NCI-H82 treated with DMSO at 0.1 percent for 48 hours (cell line): Measurements from ENCODE around the gene ASCC2.
"Not testable (repeated sequence)": the region's sequence is repeated elsewhere in the genome, so short reads cannot be mapped to it uniquely, and the experiment has no call there.

Experiments
- DNase-seq: peaks from one replicate; lab custom pipeline; 2025; ENCODE audit not compliant: unreplicated experiment; lab: John Stamatoyannopoulos, UW

Gene ASCC2

DNA sequence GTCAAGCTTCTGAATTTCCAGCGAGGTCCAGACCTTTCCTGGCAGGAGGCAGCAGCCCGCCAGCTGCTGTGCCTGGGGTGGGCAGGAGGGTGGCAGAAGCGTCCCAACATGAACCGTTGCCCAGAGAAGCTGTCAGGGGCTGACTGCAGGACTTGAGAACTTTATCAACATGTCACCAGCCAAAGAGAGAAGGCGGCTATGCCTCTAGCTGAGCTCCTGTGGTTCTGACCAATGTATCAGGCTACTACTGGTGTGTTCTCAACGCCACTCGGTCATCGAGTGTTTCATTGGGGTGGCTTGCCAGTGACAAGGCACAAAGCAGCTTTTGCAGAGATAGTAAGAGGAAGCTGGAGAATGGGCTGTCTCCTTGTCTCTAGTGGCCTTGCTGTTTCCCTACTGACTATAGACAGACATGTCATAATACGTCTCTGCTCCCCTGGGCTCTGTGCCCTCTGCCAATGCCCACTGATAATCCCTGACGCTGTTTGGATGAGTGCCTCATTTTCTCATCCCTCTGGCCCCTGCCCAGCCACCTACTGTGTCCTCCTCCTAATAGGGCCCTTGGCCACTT is 17.6 kb upstream of the ASCC2 start:
- no peak for DNase-seq

DNA sequence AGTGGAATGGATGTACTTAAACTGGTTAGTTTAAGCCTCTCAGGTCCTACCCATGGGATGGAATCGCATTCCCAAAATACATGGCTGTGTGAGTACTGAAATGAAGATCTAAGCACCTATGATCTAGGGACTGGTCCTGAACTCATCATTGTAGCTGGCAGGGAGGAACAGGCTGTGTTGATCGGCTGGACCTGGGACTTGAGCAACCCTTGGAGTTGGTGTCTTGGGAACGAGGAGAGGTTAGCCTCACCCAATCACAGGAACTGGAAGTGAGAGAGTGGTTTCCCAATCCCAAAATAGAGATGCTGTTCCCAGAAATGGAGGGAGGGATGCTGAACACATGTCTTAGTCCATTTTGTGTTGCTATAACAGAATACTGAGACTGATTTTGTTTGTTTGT is 16.4 kb upstream of the ASCC2 start:
- DNase-seq, result no peak

DNA sequence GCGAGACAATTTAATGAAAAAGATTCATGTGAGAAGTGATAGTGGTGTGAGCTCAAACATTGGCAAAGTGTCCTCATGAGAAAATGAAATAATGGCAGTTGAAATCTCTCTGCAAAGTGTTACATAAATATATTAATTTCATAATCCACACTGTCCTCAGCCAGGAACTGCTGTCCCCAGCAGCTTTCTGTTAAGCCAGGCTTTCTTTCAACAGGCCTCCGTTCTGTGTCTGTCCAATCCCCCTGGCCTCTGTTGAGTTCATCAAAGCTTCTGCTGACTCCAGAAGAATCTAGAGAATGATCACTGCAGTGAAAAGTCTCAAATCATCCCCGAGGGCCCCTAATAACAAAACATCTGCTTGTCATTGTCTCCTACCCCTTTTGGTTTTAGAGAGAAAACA is 10.0 kb upstream of the ASCC2 start:
- no peak for DNase-seq

DNA sequence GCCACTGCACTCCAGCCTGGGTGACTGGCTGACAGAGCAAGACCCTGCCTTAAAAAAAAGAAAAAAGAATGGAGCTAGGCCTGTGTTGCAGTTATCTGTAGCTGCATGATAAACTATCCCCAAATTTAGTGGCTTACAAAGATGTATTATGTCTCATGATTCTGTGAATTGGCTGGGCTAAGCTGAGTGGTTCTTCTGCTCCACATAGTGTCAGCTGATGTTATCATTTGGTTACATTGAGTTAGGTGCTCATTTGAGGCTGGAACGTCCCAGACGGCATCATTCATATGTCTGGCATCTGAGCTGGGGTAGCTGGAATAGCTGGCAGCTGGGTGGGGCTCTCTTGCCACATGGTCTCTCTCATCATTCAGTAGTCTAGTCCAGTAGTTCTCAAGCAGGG is 8.2 kb upstream of the ASCC2 start:
- no peak for DNase-seq

DNA sequence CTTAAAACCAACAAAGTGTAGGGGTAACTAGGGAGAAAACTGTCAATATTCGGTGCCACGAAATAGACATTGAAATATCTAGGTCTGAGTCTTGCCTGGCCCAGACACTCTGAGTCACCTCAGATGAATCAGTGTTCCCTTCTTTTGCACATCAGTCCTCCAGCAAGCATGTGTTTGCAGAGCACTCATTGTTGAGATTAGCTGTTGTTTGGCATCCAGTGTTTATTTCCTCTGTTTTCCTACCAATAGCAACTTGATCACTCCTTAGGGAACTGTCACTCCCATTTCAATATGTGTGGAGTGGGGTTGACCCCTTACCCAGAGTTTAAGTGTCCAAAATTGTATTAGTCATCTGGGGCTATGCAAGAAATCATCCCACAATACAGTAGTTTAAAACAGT is 4.7 kb upstream of the ASCC2 start:
- no peak for DNase-seq

DNA sequence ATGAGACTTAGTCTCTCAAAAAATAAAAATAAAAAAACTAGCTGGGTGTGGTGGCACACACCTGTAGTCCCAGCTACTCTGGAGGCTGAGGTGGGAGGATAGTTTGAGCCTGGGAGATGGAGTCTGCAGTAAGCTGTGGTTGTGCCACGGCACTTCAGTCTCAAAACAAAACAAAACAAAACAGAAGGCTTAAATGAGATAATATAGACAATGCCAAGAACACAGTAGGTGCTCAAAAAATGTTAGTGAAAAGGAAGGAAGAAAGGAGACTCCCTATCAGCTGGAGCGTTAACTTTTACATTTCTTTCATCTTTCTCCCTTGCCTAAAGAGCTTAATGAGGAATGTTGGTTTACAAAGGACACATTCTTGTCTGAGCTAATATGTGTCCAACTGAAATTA is 4.1 kb upstream of the ASCC2 start:
- DNase-seq, result no peak

DNA sequence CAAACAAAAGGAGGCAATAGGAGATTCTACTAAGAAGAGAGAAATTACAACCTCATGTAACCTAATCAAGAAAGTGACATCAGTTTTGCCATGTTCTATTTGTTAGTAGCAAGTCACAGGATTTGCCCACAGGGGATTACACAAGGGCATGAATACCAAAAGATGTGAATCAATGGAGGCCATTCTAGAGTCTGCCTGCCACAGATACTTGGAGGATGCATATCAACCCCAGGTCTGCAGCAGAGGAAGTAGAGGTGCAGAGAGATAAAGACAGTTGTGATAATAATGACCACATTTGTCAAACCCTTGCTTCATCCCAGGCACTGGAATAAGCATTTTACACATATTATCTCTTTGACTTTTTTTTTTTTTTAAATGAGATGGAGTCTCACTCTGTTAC is 2.4 kb upstream of the ASCC2 start:
- DNase-seq, result no peak

DNA sequence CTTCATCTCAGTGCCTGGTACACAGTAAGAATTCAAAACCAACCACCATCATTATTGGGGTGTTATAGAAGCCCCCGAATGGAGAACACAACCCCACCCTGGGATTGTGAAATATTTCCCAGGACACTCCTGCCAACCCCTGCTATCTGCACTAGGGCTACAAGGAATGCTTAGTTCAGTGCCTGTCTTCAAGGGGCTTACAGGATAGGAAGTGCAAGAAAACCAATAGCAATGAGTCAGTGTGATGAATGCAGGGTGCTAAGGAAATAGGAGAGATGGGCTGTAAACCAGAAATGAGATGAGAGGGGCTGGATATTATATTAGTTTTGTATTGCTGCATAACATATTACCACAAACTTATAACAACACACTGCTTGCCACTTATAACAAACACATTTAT is 965 bp upstream of the ASCC2 start:
- DNase-seq, result no peak

DNA sequence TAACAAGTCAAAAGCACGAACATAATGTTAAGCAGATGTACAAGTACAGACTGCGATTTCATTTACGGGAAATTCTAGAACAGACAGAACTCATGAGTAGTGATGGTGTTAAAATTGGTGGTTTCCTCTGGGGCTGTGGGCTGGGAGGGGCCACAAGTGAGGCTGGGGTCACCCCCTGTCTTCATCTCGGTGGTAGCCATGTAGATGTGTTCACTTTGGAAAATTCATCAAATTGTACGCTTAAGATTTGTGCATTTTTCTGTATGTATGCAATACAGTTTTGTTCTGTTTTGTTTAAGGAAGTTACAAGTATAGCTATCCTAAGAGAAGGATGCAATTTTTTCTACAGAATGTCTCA is 504 bp upstream of the ASCC2 start:
- no peak for DNase-seq

DNA sequence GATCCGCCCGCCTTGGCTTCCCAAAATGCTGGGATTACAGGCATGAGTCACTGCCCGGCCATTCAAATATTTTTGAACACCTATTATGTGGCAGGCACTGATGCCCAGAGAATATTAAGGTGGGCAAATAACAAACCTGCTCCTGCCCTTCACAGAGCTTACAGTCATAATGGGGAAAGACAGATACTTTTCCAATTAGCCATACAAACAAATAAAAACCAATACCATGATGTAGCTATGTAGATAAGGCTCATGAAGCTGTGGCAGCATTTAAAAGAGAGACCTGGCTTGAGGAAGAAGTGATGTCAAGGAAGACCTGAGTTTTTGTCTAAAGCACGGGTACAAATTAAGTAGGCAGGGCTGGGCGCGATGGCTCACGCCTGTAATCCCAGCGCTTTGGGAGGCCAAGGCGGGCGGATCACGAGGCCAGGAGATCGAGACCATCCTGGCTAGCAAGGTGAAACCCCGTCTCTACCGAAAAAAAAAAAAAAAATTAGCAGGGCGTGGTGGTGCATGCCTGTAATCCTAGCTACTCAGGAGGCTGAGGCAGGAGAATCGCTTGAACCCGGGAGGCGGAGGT is 1.2 kb downstream of the ASCC2 start:
- not testable (repeated sequence) for DNase-seq

DNA sequence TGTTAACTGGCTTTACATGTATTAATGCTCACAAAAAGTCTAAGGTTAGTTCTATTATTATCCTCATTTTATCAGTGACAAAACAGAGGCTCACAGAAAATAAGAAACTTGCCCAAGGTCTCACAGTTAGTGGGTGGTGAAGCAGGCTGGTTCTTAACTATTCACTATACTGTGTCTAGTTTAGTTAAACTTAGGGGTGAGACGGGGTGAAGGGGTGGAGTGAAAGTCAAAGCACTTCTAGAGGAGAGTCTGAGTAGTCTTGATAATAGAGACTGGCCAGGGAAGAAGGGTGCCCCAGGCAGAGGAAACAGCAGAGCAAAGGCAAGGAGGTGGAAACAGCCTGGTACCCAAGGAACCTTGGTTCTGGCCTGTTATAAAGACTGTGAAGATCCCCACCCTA is 4.0 kb downstream of the ASCC2 start:
- no peak for DNase-seq

DNA sequence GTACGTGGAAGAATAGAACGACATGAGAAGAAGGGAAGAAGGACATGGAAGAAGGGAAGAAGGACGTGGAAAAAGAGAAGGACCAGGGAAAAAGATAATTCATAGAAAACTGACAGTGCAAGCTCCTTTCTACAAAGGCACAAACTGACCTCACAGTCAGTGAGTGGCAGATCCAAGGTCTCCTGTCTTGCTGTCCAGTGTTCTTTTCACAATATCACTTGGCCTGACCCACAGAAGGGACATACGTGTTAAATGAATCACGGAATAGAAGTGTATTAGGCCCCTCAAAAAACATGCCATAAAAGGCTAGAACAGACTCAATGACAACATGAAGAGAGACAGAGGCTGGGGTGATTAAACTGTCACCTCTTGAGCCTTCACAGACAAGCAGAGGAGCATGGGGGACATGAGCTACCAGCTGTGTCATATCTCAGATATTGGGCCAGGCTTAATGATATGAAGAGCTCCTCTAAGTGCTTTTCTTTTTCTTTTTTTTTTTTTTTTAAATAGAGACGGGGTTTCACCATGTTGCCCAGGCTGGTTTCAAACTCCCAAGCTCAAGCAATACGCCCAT is 4.6 kb downstream of the ASCC2 start:
- no peak for DNase-seq

DNA sequence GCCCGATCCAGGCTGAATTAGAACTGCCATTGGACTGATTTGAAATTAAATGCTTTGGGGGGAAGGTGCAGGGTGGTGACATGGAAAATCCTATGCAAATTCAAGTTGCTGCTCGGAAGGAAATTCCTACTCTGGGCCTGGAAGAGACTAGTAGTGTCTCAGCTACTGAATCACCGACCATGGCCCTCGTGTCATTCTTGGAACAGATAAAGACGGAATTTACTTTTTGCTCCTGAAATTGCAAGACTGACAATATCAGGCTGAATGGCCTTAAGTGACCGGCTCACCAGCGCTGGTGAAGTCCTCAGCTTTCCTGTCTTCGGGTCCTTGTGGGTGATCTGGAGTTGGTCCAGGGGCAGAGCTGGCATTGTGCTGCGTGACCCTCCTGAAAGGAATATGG is 6.1 kb downstream of the ASCC2 start:
- DNase-seq, result no peak

DNA sequence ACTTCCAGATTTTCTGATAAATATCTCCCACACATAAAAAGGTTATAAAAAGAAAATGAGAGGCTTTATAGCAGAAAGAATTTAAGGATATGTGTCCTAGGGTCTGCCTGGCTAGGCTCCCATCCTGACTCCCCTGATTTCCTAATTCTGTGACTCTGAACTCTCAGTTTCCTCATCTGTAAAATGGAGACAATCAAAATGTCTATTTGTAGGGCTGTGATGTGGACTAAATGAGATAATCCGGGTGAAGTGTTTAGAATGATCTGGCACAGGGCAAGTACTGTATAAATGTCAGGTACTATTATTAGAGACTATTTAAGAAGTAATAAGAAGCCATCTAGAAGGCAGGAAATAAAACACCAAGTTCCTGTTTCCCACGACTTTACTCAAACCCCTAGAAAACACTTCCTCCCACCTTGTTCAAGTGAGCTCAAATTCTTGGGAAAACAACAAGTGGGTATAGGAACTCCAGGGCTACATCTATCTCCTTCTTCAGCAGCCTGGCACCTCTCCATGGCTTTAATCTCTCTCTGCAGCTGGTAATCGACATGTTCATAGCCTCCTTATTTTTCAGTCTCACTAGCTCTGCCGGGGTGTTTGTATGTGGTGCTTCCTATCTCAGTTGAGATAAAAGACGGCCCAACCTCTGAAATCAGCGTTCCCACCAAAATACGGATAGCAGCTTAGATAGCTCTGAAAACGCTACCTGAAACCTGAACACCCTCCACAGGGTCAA is 6.7 kb downstream of the ASCC2 start:
- no peak for DNase-seq

DNA sequence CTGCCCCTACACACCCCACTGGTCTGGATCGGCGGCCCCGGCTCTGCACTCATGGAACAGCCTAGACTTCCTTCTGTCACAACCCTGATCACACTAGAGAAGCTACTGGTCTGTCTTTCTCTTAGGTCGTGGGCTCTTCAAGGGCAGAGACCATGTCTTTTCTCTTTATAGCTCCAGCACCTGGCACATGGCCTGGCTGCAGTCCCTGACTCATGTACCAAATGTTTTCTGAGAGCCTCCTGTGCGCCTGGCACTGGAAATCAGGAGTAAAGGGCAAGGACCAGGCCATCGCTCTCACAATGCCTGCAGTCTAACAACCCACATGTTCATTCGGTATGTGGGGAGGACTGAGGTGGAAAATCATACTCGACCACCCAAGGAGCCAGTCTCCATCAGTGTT is 7.5 kb downstream of the ASCC2 start:
- DNase-seq, result no peak

DNA sequence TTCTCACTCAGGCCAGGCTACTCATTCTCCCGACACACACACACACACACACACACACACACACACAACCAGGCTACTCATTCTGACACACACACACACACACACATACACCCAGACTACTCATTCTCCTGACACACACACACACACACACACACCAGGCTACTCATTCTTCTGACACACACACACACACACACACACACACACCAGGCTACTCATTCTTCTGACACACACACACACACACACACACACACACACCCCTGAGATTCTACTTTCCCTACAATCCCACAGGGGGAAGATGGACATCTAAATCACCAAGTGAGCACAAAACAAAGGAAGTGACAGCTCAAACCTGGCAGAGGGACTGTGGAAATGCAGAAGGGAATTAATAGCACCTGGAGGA is 10.3 kb downstream of the ASCC2 start:
- DNase-seq, result not testable (repeated sequence)

DNA sequence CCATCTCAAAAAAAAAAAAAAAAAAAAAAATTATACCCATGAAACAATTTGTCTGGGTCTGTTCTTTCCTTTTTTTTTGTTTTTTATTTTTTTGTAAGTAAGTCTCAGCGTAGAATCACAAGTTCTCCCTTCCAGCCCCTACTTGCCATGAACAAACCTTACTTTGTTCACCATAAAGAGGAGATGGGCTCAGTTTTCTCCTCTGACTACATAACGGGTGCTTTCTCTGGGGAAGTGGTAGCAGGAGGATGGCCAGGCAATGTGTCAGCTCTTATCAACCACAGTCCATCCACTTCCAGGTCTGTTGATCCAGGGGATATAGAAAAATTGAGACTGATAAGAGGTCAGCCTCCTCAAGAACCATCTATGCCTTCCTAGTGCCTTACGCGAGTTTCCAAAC is 11.0 kb downstream of the ASCC2 start:
- DNase-seq, result no peak

DNA sequence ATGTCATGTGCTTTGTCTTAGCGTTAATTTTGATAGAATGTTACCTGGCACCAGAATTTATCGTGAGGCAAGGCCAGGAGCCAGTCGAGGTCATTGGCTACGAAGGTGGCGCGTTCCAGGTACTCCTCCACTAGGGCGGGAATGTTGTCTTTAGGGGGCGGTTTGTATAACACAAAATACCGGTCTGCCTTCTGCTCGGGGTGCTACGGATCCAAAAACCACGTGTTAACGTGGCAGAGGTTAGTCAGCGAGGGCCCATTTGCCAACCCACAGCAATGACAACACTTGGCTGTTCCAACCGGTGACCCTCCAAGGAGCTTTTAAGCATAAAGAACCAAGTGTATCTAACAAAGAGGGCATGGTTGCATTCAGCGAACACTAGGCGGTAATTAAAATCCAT is 12.5 kb downstream of the ASCC2 start:
- no peak for DNase-seq

DNA sequence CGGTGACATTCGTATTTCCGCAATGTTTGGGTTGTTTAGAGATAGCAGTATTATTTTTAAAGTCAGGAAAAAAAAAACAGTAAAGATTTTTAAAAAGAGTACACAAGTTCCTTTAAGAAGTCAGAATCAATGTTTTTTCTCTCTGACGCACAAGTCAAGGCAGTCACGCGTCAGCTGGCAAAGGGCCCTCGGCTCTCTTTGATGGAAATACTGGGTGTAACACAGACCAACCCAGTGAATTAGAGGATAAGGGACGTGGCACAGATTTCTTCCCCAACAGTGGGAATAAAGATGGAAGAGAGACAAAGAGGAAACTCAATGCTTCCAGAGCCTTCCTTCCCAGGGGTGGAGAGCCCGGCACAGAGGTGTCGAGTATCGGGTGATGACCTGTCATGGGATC is 13.4 kb downstream of the ASCC2 start:
- DNase-seq, result no peak

DNA sequence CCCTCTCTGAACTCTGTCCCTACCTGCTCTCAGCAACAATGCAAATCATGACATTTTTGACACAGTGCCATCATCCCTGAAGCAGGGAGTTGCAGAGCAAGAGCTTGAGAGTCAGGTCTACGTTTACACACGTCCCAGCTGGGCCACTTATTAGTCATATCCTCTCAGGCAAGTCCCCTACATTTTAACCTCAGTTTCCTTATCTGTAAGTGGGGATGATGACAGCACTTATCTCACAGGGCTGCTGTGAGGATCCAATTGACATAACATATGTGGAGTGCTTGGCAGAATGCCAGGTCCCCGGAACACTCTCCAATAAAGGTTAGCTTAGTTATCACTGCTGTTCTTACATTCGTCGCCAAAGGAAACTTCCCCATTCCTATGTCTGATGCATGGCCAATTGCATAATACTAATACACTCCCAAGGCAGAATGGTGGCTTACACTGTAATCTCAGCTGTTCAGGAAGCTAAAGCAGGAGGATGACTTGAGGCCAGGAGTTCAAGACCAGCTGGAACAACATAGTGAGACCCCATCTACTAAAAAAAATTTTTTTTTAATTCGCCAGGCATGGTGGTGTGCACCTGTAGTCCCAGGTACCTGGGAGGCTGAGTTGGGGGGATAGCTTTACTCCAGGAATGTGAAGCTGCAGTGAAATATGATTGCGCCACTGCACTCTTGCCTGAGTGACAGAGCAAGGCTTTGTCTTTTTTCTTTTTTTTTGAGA is 16.6 kb downstream of the ASCC2 start:
- no peak for DNase-seq

DNA sequence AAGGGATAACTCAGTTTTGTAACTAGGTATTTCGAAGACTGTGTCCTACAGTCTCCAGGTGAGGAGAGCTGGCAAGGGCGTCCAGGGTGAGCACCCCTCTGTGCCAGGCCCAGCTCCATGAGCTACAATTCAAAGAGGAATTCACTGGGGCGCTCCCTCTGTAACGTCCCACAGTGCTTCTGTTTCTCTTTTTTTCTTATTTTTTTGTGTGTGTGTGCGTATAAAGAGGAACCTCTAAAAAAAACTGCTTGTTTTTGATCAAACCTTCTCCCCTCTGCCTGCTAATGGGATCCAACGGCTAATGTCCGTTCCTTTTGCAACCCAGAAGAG is 17.1 kb downstream of the ASCC2 start:
- no peak for DNase-seq

DNA sequence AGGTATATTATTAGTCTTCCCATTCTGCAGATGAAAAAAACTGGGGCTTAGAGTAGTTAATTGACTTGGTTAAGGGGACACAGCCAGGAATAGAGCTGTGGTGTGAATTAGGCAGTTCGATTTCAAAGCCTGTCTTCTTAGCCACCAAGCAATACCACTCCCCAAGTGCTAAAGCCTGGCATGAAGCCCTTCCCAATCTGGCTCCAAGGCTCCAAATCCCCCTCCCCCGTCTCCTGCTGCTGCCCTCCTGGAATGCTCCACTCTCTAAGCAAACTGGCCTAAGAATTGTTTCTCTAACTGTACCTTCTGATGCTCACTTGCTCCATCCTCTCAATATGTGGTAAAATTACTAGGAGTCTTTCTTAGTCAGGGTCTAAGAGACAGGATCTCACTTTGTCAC is 18.6 kb downstream of the ASCC2 start:
- DNase-seq, result no peak
